Measurements from ENCODE around the gene SERGEF.
"Not testable (repeated sequence)": the region's sequence is repeated elsewhere in the genome, so short reads cannot be mapped to it uniquely, and the experiment has no call there.

Gene SERGEF

GRCh38 chr11:18000760-18001159 is 12.1 kb downstream of the SERGEF start:
- DNase-seq (ENCODE audit: low read depth) = no peak

GRCh38 chr11:18000128-18000527 is 12.7 kb downstream of the SERGEF start:
- not testable (repeated sequence) for DNase-seq (ENCODE audit: low read depth)

- DNase-seq (ENCODE audit: low read depth) = no peak
These were observed 19.9 kb downstream of the SERGEF start for GRCh38 chr11:17992916-17993315.

GRCh38 chr11:17991783-17992433 is 20.9 kb downstream of the SERGEF start:
- DNase-seq (ENCODE audit: low read depth) = peak; percentile 59

GRCh38 chr11:17989306-17989705 is 23.5 kb downstream of the SERGEF start:
- no peak for DNase-seq (ENCODE audit: low read depth)

GRCh38 chr11:17988465-17988864 is 24.4 kb downstream of the SERGEF start:
- no peak for DNase-seq (ENCODE audit: low read depth)

GRCh38 chr11:17987826-17988225 is 25.0 kb downstream of the SERGEF start:
- peak; percentile 51 for DNase-seq (ENCODE audit: low read depth)

- no peak for DNase-seq (ENCODE audit: low read depth)
These were observed 26.1 kb downstream of the SERGEF start for GRCh38 chr11:17986711-17987220.

- peak; percentile 71 for DNase-seq (ENCODE audit: low read depth)
These were observed 26.7 kb downstream of the SERGEF start for GRCh38 chr11:17986007-17986710.

GRCh38 chr11:17985517-17985916 is 27.3 kb downstream of the SERGEF start:
- DNase-seq (ENCODE audit: low read depth) = peak; percentile 15

GRCh38 chr11:17983569-17983968 is 29.3 kb downstream of the SERGEF start:
- DNase-seq (ENCODE audit: low read depth) = no peak

- peak; percentile 26 for DNase-seq (ENCODE audit: low read depth)
These were observed 33.0 kb downstream of the SERGEF start for GRCh38 chr11:17979770-17980371.

- peak; percentile 55 for DNase-seq (ENCODE audit: low read depth)
These were observed 34.1 kb downstream of the SERGEF start for GRCh38 chr11:17978553-17979287.

GRCh38 chr11:17976651-17977050 is 36.2 kb downstream of the SERGEF start:
- no peak for DNase-seq (ENCODE audit: low read depth)

GRCh38 chr11:17974246-17974645 is 38.6 kb downstream of the SERGEF start:
- DNase-seq (ENCODE audit: low read depth) = no peak

- DNase-seq (ENCODE audit: low read depth) = peak; percentile 81
These were observed 39.9 kb downstream of the SERGEF start for GRCh38 chr11:17972987-17973386.

GRCh38 chr11:17968206-17968605 is 44.6 kb downstream of the SERGEF start:
- no peak for DNase-seq (ENCODE audit: low read depth)

GRCh38 chr11:17967661-17968060 is 45.2 kb downstream of the SERGEF start:
- DNase-seq (ENCODE audit: low read depth) = no peak

GRCh38 chr11:17960091-17960490 is 52.8 kb downstream of the SERGEF start:
- no peak for DNase-seq (ENCODE audit: low read depth)

- DNase-seq (ENCODE audit: low read depth) = no peak
These were observed 54.4 kb downstream of the SERGEF start for GRCh38 chr11:17958446-17958845.

GRCh38 chr11:17954395-17955252 is 58.2 kb downstream of the SERGEF start:
- no peak for DNase-seq (ENCODE audit: low read depth)
